C4-2B (cell line): ENCODE measurements around the gene DLX3.

Experiments used
- ZFX ChIP-seq: fragments of 450-650 bp; IDR thresholded peaks from 2 replicates; pipeline ENCODE4 v1.6.1; 2017
- TF ChIP-seq, protein P1 (sequence below): fragments of 450-650 bp; conservative IDR thresholded peaks from 2 replicates; pipeline ENCODE4 v1.5.1; 2017; ENCODE audit warnings: mild to moderate bottlenecking

GRCh38 chr17:49944273-49944870, 50.7 kb downstream of the DLX3 start:
- TF ChIP-seq, protein P1, sequence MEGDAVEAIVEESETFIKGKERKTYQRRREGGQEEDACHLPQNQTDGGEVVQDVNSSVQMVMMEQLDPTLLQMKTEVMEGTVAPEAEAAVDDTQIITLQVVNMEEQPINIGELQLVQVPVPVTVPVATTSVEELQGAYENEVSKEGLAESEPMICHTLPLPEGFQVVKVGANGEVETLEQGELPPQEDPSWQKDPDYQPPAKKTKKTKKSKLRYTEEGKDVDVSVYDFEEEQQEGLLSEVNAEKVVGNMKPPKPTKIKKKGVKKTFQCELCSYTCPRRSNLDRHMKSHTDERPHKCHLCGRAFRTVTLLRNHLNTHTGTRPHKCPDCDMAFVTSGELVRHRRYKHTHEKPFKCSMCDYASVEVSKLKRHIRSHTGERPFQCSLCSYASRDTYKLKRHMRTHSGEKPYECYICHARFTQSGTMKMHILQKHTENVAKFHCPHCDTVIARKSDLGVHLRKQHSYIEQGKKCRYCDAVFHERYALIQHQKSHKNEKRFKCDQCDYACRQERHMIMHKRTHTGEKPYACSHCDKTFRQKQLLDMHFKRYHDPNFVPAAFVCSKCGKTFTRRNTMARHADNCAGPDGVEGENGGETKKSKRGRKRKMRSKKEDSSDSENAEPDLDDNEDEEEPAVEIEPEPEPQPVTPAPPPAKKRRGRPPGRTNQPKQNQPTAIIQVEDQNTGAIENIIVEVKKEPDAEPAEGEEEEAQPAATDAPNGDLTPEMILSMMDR, result no peak
- TF ChIP-seq ZFX, result no peak
